ENCODE measurements around the gene PIK3C2A.
"Not testable (repeated sequence)": the region's sequence is repeated elsewhere in the genome, so short reads cannot be mapped to it uniquely, and the experiment has no call there.

The PIK3C2A gene

DNA sequence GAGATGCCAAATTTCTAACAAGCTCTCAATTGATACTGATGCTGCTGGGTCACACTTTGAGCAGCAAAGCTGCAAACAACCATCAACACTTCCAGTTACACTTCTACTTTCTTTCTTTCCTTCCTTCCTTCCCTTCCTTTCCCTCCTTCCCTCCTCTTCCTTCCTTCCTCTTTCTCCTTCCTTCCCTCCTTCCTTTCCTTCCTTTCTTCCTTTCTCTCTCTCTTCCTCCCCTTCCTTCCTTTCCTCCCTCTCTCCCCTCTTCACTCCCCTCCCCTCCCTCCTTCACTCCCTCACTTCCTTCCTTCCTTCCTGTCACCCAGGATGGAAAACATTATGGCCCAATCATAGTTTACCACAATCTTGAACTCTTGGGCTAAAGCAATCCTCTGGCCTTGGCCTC is 33.0 kb upstream of the PIK3C2A start:
- no peaks in the 10 kb centered on the region for H3K9me3 ChIP-seq (ENCODE audit: control insufficient read depth, insufficient read depth, low read length)
- H3K27me3 ChIP-seq (ENCODE audit: control insufficient read depth, low read length), result peaks cover 5% of the 10 kb centered on the region; the same call in 1 of the 2 replicates
- H3K4me3 ChIP-seq (ENCODE audit: low read length), result no peak overlapping the region
- H3K4me1 ChIP-seq (ENCODE audit: control insufficient read depth, low read length), result no peaks in the 10 kb centered on the region
- H3K4me2 ChIP-seq (ENCODE audit: low read length), result no peak overlapping the region
- H3K27ac ChIP-seq (ENCODE audit: low read depth, low read length), result no peak overlapping the region
- H3K36me3 ChIP-seq (ENCODE audit: control insufficient read depth, low read length), result no peaks in the 10 kb centered on the region
- H3K79me2 ChIP-seq (ENCODE audit: control insufficient read depth, low read length), result no peaks in the 10 kb centered on the region
- H3K9me2 ChIP-seq (replicated peaks; ENCODE audit: control insufficient read depth, low read length), result no peaks in the 10 kb centered on the region
- no peaks in the 10 kb centered on the region for H4K20me1 ChIP-seq (ENCODE audit: control insufficient read depth, insufficient read depth, low read depth, low read length)
- H3F3A ChIP-seq (ENCODE audit: control insufficient read depth, insufficient read depth), result no peaks in the 10 kb centered on the region
- TF ChIP-seq EZH2phosphoT487 (IDR thresholded peaks at IDR 0.05; ENCODE audit: borderline replicate concordance, low read length) (no peak), CTCF (IDR thresholded peaks at IDR 0.05; ENCODE audit: low read depth, low read length, poor library complexity, severe bottlenecking) (no peak)

DNA sequence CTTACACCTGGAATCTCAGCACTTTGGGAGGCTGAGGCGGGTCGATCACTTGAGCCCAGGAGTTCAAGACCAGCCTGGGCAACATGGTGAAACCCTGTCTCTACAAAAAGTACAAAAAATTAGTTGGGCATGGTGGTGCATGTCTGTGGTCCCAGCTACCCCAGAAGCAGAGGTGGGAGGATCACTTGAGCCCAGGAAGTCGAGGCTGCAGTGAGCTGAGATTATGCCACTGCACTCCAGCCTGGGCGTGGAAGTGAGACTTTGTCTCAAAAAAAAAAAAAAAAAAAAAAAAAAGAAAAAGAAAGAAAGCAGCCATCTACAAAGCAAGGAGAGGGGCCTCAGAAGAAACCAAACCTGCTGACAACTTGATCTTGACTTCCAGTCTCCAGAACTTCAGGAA is 32.1 kb upstream of the PIK3C2A start:
- H3K4me1 ChIP-seq (ENCODE audit: control insufficient read depth, low read length); H3K27me3 ChIP-seq (ENCODE audit: control insufficient read depth, low read length); H3K9me2 ChIP-seq (replicated peaks; ENCODE audit: control insufficient read depth, low read length); H3K27ac ChIP-seq (ENCODE audit: low read depth, low read length); H3F3A ChIP-seq (ENCODE audit: control insufficient read depth, insufficient read depth); H3K9me3 ChIP-seq (ENCODE audit: control insufficient read depth, insufficient read depth, low read length); H3K4me2 ChIP-seq (ENCODE audit: low read length); H4K20me1 ChIP-seq (ENCODE audit: control insufficient read depth, insufficient read depth, low read depth, low read length); H3K4me3 ChIP-seq (ENCODE audit: low read length); H3K36me3 ChIP-seq (ENCODE audit: control insufficient read depth, low read length); H3K79me2 ChIP-seq (ENCODE audit: control insufficient read depth, low read length): not testable (repeated sequence)

DNA sequence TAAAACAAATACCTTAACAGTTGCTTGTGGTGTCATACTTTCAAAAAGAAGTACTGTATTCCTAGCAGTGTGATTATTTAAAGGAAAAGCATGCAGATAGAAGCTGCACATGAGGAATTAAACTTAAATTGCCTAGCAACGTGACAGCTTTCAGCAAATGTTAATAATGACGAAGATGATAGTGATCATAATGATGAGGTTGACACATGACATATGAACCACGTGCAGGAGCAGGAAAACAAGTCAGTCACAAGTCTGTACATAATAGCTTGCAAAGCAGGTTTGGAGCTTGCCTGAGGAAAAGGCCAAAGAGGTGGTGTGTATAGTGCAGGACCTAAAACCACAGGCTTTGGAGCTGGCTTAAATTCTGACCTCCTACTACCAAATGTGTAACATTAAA is 30.6 kb upstream of the PIK3C2A start:
- no peak overlapping the region for H3K4me3 ChIP-seq (ENCODE audit: low read length)
- H3K4me1 ChIP-seq (ENCODE audit: control insufficient read depth, low read length), result no peaks in the 10 kb centered on the region
- no peak overlapping the region for H3K27ac ChIP-seq (ENCODE audit: low read depth, low read length)
- no peaks in the 10 kb centered on the region for H3F3A ChIP-seq (ENCODE audit: control insufficient read depth, insufficient read depth)
- H3K4me2 ChIP-seq (ENCODE audit: low read length), result no peak overlapping the region
- no peaks in the 10 kb centered on the region for H4K20me1 ChIP-seq (ENCODE audit: control insufficient read depth, insufficient read depth, low read depth, low read length)
- no peaks in the 10 kb centered on the region for H3K79me2 ChIP-seq (ENCODE audit: control insufficient read depth, low read length)
- no peaks in the 10 kb centered on the region for H3K9me2 ChIP-seq (replicated peaks; ENCODE audit: control insufficient read depth, low read length)
- peaks cover 2% of the 10 kb centered on the region; the same call in 1 of the 2 replicates for H3K27me3 ChIP-seq (ENCODE audit: control insufficient read depth, low read length)
- H3K9me3 ChIP-seq (ENCODE audit: control insufficient read depth, insufficient read depth, low read length), result no peaks in the 10 kb centered on the region
- H3K36me3 ChIP-seq (ENCODE audit: control insufficient read depth, low read length), result no peaks in the 10 kb centered on the region
- TF ChIP-seq EZH2phosphoT487 (IDR thresholded peaks at IDR 0.05; ENCODE audit: borderline replicate concordance, low read length) (no peak), CTCF (IDR thresholded peaks at IDR 0.05; ENCODE audit: low read depth, low read length, poor library complexity, severe bottlenecking) (no peak)

- no peaks in the 10 kb centered on the region for H3K9me3 ChIP-seq (ENCODE audit: control insufficient read depth, insufficient read depth, low read length)
- peaks cover 19% of the 10 kb centered on the region for H3K4me1 ChIP-seq (ENCODE audit: control insufficient read depth, low read length)
- TF ChIP-seq CTCF (IDR thresholded peaks at IDR 0.05; ENCODE audit: low read depth, low read length, poor library complexity, severe bottlenecking) (no peak), EZH2phosphoT487 (IDR thresholded peaks at IDR 0.05; ENCODE audit: borderline replicate concordance, low read length) (no peak)
- H3K9me2 ChIP-seq (replicated peaks; ENCODE audit: control insufficient read depth, low read length), result no peaks in the 10 kb centered on the region
- H3K36me3 ChIP-seq (ENCODE audit: control insufficient read depth, low read length), result no peaks in the 10 kb centered on the region
- no peaks in the 10 kb centered on the region for H3F3A ChIP-seq (ENCODE audit: control insufficient read depth, insufficient read depth)
- H3K27me3 ChIP-seq (ENCODE audit: control insufficient read depth, low read length), result no peaks in the 10 kb centered on the region
- H3K4me3 ChIP-seq (ENCODE audit: low read length), result no peak overlapping the region
- no peak overlapping the region for H3K4me2 ChIP-seq (ENCODE audit: low read length)
- no peaks in the 10 kb centered on the region for H4K20me1 ChIP-seq (ENCODE audit: control insufficient read depth, insufficient read depth, low read depth, low read length)
- no peaks in the 10 kb centered on the region for H3K79me2 ChIP-seq (ENCODE audit: control insufficient read depth, low read length)
- H3K27ac ChIP-seq (ENCODE audit: low read depth, low read length), result no peak overlapping the region
Measured at GRCh38 chr11:17233101-17233500, 25.3 kb upstream of the PIK3C2A start.

Data from DOHH2 (cell line).